Peyer's patch (tissue), 4 donors: Measurements from ENCODE around the gene GABRG2.

Experiments
- CTCF ChIP-seq, 6 experiments: fragments of 450-650 bp in 4 of 6; fragments of 200-600 bp in 2 of 6; sonication (generic) in 1 of 6; IDR thresholded peaks; one replicate each; pipeline ENCODE4 v1.5.1; 2017 to 2019; ENCODE audit warnings: antibody characterized with exemption in 6 of 6, mild to moderate bottlenecking in 3 of 6, moderate library complexity in 1 of 6
- POLR2A ChIP-seq, 2 donors: fragments of 450-650 bp; IDR thresholded peaks; one replicate each; pipeline ENCODE4 v1.5.1; 2017; ENCODE audit warnings: antibody characterized with exemption in 2 of 2, mild to moderate bottlenecking in 2 of 2, moderate library complexity in 2 of 2

DNA sequence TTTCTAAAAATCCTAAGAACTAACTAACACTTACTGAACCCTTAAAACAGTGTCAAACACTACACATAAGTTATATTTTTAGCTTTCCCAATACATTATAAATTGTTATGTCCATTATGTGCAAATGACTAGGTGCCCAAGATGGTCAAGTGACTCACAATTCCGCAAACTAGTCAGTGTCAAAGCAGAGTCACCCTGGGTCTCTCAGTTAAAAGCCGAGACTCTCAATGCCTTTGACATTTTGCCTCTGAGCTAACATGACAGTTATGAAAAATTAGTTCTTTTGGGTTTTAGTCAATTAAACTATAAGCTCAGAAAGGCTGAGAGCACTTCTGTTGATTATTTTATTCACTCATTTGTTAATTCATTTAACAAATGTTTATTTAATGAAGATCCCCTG is 42.3 kb upstream of the GABRG2 start:
- TF ChIP-seq POLR2A (IDR thresholded peaks at IDR 0.05): no peak
- no peak for TF ChIP-seq CTCF (IDR thresholded peaks at IDR 0.05)
